ENCODE results near the gene FAR2. TPM values are rescaled to one million over a fixed set of nuclear protein-coding genes. Genes with fewer than 3 reads are reported as not detected.

FAR2 gene
- total RNA-seq, 2 donors from 2014 or later, result 42.5 to 96.7 TPM

GRCh38 chr12:29354954-29355353, 205.9 kb downstream of the FAR2 start:
- Histone ChIP-seq H3K27me3 (ENCODE audit: control insufficient read depth, insufficient read depth, low read length, poor library complexity, severe bottlenecking) (no peaks in the 10 kb centered on the region), H3K27ac (ENCODE audit: low read depth, low read length) (no peak overlapping the region), H3K9me3 (ENCODE audit: control insufficient read depth, low read length) (no peaks in the 10 kb centered on the region), H3K36me3 (ENCODE audit: control insufficient read depth, insufficient read depth, low read length) (peaks cover 55% of the 10 kb centered on the region), H3K4me3 (ENCODE audit: low read length) (no peak overlapping the region), H3K9ac (ENCODE audit: extremely low read depth, low read length, poor library complexity, severe bottlenecking) (no peak overlapping the region), H3K4me1 (ENCODE audit: control insufficient read depth, insufficient read depth, low read length) (no peaks in the 10 kb centered on the region)
- Mint-ChIP-seq H3K9me3 (no peaks in the 10 kb centered on the region), H3K4me1 (no peaks in the 10 kb centered on the region), H3K27ac (no peak overlapping the region), H3K4me3 (no peak overlapping the region), H3K27me3 (ENCODE audit: insufficient read depth) (no peaks in the 10 kb centered on the region), H3K36me3 (ENCODE audit: low read depth) (peaks cover 58% of the 10 kb centered on the region)
- TF ChIP-seq CTCF (conservative IDR thresholded peaks at IDR 0.05), result no peak
- no peak for DNase-seq
- WGBS, 2 experiments (ENCODE audit: insufficient coverage in 1 of 2, insufficient read length in 1 of 2), result 100% methylated on average over 1 of the region's 1 CpG; no CpG with 5 or more reads in 1 of the 2 experiments

- Histone ChIP-seq H3K27me3 (ENCODE audit: control insufficient read depth, insufficient read depth, low read length, poor library complexity, severe bottlenecking) (no peaks in the 10 kb centered on the region), H3K27ac (ENCODE audit: low read depth, low read length) (no peak overlapping the region), H3K9me3 (ENCODE audit: control insufficient read depth, low read length) (peaks cover 5% of the 10 kb centered on the region), H3K36me3 (ENCODE audit: control insufficient read depth, insufficient read depth, low read length) (peaks cover 88% of the 10 kb centered on the region), H3K4me1 (ENCODE audit: control insufficient read depth, insufficient read depth, low read length) (no peaks in the 10 kb centered on the region), H3K4me3 (ENCODE audit: low read length) (no peak overlapping the region), H3K9ac (ENCODE audit: extremely low read depth, low read length, poor library complexity, severe bottlenecking) (no peak overlapping the region)
- H3K4me3 Mint-ChIP-seq, result no peak overlapping the region
- H3K27ac Mint-ChIP-seq, result no peak overlapping the region
- H3K4me1 Mint-ChIP-seq, result peaks cover 3% of the 10 kb centered on the region
- TF ChIP-seq CTCF (conservative IDR thresholded peaks at IDR 0.05), result no peak
- H3K9me3 Mint-ChIP-seq, result peaks cover 8% of the 10 kb centered on the region
- no peaks in the 10 kb centered on the region for H3K27me3 Mint-ChIP-seq (ENCODE audit: insufficient read depth)
- peaks cover 56% of the 10 kb centered on the region for H3K36me3 Mint-ChIP-seq (ENCODE audit: low read depth)
- 82 to 100% methylated on average over 1 to 2 of the region's 2 CpGs for WGBS, 2 experiments (ENCODE audit: insufficient coverage in 1 of 2, insufficient read length in 1 of 2)
- no peak for DNase-seq
These were observed 216.0 kb downstream of the FAR2 start for GRCh38 chr12:29365091-29365490.

GRCh38 chr12:29374012-29374411, 224.9 kb downstream of the FAR2 start:
- Histone ChIP-seq H3K27ac (ENCODE audit: low read depth, low read length) (no peak overlapping the region), H3K9me3 (ENCODE audit: control insufficient read depth, low read length) (peaks cover 14% of the 10 kb centered on the region), H3K9ac (ENCODE audit: extremely low read depth, low read length, poor library complexity, severe bottlenecking) (no peak overlapping the region), H3K4me1 (ENCODE audit: control insufficient read depth, insufficient read depth, low read length) (peaks cover 6% of the 10 kb centered on the region), H3K27me3 (ENCODE audit: control insufficient read depth, insufficient read depth, low read length, poor library complexity, severe bottlenecking) (no peaks in the 10 kb centered on the region), H3K36me3 (ENCODE audit: control insufficient read depth, insufficient read depth, low read length) (peaks cover 43% of the 10 kb centered on the region), H3K4me3 (ENCODE audit: low read length) (peak overlapping the region; percentile 59)
- no peak overlapping the region for H3K4me3 Mint-ChIP-seq
- DNase-seq, result no peak
- no peak for TF ChIP-seq CTCF (conservative IDR thresholded peaks at IDR 0.05)
- H3K27ac Mint-ChIP-seq, result no peak overlapping the region
- peaks cover 10% of the 10 kb centered on the region for H3K9me3 Mint-ChIP-seq
- peaks cover 42% of the 10 kb centered on the region for H3K36me3 Mint-ChIP-seq (ENCODE audit: low read depth)
- H3K27me3 Mint-ChIP-seq (ENCODE audit: insufficient read depth), result no peaks in the 10 kb centered on the region
- 29 to 77% methylated on average over 2 of the region's 2 CpGs for WGBS, 2 experiments (ENCODE audit: insufficient coverage in 1 of 2, insufficient read length in 1 of 2)
- peaks cover 8% of the 10 kb centered on the region for H3K4me1 Mint-ChIP-seq
